GM21529 (cell line): Measurements from ENCODE around the gene HSD17B14.
"Not testable (repeated sequence)": the region's sequence is repeated elsewhere in the genome, so short reads cannot be mapped to it uniquely, and the experiment has no call there.

Source experiments
- ATAC-seq: cut with Tn5 transposase; IDR thresholded peaks from one replicate; pipeline ENCODE4 v1.9.1; 2021; ENCODE audit not compliant: unreplicated experiment

HSD17B14 gene

GRCh38 chr19:48867746-48868113 lies 31.4 kb upstream of the HSD17B14 start:
- ATAC-seq = no peak

DNA sequence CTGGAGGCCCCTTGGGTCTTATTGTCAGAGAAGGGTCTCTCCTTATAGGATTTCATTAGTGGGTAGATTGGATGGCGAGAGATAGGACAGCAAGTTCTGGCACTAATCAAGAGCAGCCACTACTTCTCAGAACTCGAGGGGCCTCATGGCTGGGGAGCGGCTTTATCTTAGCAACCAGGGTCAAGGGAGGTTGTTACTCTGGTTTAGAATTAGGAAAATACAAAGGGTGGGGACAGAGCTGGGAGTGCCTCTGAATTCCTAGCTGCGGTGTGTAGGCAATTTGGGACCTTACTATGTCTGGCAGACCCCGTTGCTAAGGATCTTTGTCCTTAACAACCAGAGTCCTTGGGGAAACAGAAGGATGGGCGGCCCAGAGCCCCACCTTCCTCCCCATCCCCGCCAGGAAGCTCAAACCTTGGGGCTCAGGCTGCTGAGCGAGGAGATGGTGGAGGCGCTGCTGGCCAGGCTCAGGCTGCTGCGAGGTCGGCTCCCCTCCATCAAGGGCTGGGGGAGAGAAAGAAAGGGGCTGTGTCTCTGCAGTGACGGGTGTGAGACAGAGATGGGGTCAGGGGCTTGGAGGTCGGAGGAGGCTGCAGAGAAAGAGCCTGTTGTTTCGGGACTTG lies 30.9 kb upstream of the HSD17B14 start:
- no peak for ATAC-seq

GRCh38 chr19:48866692-48867091 lies 30.4 kb upstream of the HSD17B14 start:
- ATAC-seq = no peak

- no peak for ATAC-seq
Observed at GRCh38 chr19:48862827-48863226, 26.5 kb upstream of the HSD17B14 start.

DNA sequence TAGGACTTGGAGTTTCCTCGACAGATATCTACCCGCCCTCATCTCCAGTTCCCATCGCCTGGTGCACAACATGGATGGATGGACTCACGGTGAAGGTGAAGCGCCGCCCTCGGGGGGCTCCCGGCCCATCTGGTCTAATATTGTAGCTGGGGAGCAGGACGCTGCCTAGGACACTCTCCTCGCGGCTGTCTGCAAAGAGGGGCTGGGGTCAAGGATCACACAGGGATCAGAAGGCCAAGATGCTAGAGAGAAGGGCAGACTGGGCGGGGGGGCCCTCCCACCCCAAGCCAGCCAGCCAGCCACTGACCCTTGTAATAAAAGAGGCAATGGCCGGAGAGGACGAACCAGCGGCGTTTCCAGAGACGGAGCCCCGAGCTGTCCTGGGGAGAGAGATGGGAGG lies 25.0 kb upstream of the HSD17B14 start:
- no peak for ATAC-seq

DNA sequence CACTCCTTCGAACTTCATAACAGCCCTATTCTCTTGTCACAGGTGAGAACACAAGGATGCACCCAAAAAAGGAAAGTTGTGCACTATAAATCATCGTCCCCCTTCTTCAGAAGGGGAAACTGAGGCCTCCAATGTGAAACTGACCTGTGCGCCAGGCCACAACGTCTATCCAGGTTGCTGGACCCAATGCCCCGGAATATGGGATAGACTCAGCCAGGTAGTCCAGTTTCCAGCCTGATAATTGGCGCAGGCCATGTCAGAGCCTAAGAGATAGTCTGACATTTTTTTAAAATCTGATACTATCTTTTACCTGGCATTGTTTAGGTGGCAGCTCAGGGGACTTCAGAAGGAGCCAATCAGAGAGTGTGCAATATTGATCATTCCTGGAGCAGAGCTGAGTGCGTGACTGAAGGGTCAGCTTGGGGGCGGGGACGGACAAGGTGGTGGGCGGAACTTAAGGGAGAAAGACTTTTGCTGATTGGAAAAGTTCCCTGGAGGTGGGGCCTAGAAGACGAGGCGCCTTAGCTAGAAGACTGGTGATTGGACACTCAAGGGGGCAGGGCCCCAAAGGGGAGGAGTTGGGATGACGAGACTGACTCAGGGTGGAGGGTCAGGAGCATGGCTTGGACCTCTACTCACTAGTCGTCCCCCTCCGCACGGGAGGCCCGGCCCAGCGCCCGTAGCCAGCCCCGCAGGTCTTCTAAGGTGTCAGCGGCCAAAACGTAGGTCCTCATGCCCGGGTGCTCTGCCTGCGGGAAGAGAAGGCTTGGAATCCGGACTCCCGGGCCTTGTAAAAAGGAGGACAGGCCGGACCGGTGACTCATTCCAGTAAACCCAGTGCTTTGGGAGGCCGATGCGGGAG lies 23.7 kb upstream of the HSD17B14 start:
- no peak for ATAC-seq

DNA sequence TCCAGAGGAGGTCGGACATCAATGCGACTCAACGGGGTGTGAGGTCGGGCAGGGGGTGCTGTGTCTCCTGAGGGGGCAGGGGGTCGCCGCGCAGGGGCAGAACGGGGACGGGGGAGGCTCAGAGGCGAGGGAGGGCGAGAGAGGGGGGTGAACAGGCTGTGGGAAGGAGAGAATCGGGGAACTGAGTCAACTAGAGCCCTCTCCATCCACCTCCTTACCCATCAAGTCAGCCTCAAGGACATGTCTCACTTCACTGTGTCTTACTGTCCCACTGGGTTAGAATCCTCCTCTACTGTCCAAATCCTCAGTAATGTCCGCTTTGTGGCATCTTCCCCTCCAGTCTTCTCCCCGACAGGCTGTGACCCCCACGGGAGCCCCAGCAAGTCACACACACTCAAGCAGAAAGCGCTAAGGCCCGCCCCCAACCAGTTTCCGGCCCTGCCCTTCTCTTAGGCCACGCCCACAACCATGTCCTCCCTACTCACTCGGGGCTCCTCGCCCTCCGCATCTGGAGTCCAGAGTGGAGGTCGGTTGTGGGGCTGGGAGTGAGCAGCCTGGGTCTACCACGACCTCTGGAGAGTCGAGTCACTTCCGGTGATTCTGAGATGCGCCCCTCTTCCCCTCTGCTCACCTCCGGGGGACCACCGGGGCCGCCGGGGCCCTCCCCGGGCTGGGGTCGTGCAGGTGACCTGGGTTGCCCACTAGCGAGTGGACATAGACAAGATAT lies 22.9 kb upstream of the HSD17B14 start:
- peak; percentile 49 for ATAC-seq

- ATAC-seq = no peak
Observed at GRCh38 chr19:48856921-48857320, 20.6 kb upstream of the HSD17B14 start.

- ATAC-seq = no peak
Observed at GRCh38 chr19:48854103-48854502, 17.8 kb upstream of the HSD17B14 start.

DNA sequence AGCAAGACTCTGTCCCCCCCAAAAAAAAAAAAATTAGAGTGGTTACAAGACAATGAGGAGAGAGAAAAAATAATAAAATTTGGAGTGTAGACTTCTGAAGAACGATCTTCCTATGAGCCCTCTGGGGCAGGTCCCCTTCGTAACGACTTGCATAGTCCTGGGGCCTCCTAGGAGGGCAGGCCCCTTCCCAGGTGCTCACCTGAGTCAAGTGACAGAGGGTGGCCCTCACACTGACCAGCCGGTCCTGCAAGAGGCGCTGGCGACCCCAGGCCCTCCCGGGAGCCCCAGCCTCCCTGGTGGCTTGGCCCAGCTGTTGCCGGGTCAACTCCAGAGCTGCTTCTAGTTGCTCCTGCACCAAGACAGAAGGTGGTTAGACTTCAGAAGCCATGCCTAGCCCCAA lies 17.2 kb upstream of the HSD17B14 start:
- ATAC-seq = no peak

- ATAC-seq = no peak
Observed at GRCh38 chr19:48852292-48852691, 16.0 kb upstream of the HSD17B14 start.

- not testable (repeated sequence) for ATAC-seq
Observed at GRCh38 chr19:48846659-48847058, 10.4 kb upstream of the HSD17B14 start.

GRCh38 chr19:48845384-48845783 lies 9.1 kb upstream of the HSD17B14 start:
- ATAC-seq = no peak

GRCh38 chr19:48844472-48844871 lies 8.2 kb upstream of the HSD17B14 start:
- ATAC-seq = no peak

- no peak for ATAC-seq
Observed at GRCh38 chr19:48842789-48843162, 6.5 kb upstream of the HSD17B14 start.

DNA sequence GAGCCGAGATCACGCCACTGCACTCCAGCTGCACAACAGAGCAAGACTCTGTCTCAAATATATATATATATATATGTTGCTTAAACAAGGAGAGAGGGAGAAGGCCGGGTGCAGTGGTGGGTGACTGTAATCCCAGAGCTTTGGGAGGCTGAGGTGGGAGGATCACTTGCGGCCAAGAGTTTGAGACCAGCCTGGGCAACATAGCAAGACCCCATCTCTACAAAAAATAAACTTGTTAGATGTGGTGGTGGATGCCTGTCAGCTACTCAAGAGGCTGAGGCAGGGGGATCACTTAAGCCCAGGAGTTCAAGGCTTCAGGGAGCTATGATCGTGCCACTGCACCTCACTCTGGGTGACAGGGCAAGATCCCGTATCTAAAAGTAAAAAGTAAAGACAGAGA lies 5.3 kb upstream of the HSD17B14 start:
- no peak for ATAC-seq

- ATAC-seq = no peak
Observed at GRCh38 chr19:48841047-48841446, 4.8 kb upstream of the HSD17B14 start.

DNA sequence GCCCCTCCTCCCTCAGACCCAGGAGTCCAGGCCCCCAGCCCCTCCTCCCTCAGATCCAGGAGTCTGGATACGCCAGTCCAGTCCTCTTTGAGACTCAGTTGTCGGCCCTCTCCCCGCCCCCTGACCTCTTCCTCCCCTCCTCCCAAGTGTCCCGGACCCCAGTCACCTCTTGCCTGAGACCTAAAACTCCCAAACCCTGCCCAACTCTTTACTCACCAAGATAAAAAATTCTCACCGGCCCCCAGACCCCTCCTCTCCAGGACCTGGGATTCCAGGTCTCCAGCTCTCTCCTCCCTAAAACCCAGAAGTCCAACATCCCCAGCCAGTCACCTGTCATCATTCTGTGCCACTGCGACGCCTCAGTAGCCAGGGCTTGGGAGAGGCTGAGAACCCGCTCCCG lies 1.4 kb upstream of the HSD17B14 start:
- no peak for ATAC-seq

- no peak for ATAC-seq
Observed at GRCh38 chr19:48837051-48837524, 797 bp upstream of the HSD17B14 start.

DNA sequence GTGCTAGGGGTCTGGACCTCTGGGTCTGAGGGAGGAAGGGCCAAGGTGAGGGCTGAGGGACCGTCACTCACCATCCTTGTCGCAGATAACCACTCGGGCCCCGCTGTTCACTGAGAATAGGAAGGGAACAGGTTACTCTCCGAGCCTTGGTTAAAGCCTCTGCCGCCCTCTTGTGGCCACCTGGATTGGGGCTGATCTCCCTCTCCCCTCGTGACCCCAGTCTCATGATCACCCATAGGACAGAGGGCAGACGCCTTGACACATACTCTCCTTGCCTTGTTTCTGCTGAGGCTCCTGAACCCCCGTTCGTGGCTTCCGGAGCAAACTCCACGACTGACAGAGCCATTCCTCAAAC lies 580 bp downstream of the HSD17B14 start:
- ATAC-seq = peak; percentile 76

DNA sequence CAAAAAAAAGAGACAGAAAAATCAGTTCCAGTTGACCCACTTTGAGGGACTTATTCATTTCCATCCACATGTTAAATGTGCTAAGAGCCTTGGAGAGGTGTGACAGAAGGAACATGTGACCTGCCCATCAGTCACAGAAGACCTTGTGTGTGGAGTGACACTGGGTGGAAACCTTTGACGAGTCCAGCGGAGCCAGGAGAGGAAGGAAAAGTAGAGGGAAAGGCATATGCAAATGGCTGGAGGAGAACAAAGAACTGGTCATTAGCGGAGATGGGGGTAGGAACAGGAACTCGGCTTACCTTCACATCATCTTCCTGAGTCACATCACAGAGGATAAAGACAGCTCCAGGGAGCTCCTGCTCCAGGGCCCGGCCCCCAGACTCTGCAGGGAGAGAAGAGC lies 2.3 kb downstream of the HSD17B14 start:
- no peak for ATAC-seq

GRCh38 chr19:48833049-48833448 lies 3.2 kb downstream of the HSD17B14 start:
- ATAC-seq = no peak
